HCT116 (cell line): ENCODE data around the gene PCDHA10. TPM values are rescaled to one million over a fixed set of nuclear protein-coding genes. Genes with fewer than 3 reads are reported as not detected.

Source experiments
- ATAC-seq: fragments of 200-7000 bp; cut with Tn5 transposase; 2 replicates; pipeline ENCODE4 v1.9.1; 2020; ENCODE audit warnings: mild to moderate bottlenecking, moderate library complexity
- BruUV-seq: library from RNA; stranded (reverse); fragments of 400-500 nt; replicated peaks from 2 replicates; lab custom pipeline; 2021; lab: Mats Ljungman, UMichigan
- CTCF ChIA-PET: fragments of 300-600 bp; sonication (Branson Sonifier 250); formaldehyde crosslinking; loops from one replicate; lab custom pipeline; 2021; ENCODE audit warnings: antibody characterized with exemption; lab: Charles Lee
- POLR2A ChIA-PET: fragments of 300-600, 350-600 bp; sonication (Branson Sonifier 250); formaldehyde crosslinking; loops from one replicate; lab custom pipeline; 2021; ENCODE audit warnings: antibody characterized with exemption; lab: Charles Lee
- RAD21 ChIA-PET, 2 experiments: fragments of 300-600 bp; sonication (Branson Sonifier 250); formaldehyde crosslinking; loops; one replicate each; lab custom pipeline; 2023; ENCODE audit warnings: low total read pairs in 2 of 2; ENCODE audit not compliant: uncharacterized antibody in 2 of 2, unreplicated experiment in 2 of 2, low non-redundant PET in 1 of 2; lab: Charles Lee
- DNase-seq: peaks from one replicate; pipeline ENCODE4 v3.0.0-alpha.2; 2010; ENCODE audit warnings: low read depth, low spot score
- H2AFZ ChIP-seq: fragments of 200-600 bp; shearing (Covaris generic), sonication (generic); 2 replicates; pipeline ENCODE4 v1.6.1; 2017; ENCODE audit warnings: low read depth, mixed run types, mixed read lengths, antibody characterized with exemption, low read length; ENCODE audit not compliant: poor library complexity, severe bottlenecking
- H3K27ac ChIP-seq: 2 replicates; pipeline ENCODE4 v1.5.1; 2012; ENCODE audit warnings: low read depth, low read length
- H3K27me3 ChIP-seq: fragments of 200-600 bp; sonication (generic); 2 replicates; pipeline ENCODE4 v1.6.1; 2016; ENCODE audit warnings: mixed run types, low read length, mixed read lengths; ENCODE audit not compliant: insufficient read depth
- H3K36me3 ChIP-seq, 2 experiments: fragments of 200-500 bp in 1 of 2; fragments of 200-600 bp in 1 of 2; sonication (Bioruptor generic) in 1 of 2; sonication (generic) in 1 of 2; 2 replicates each; pipeline versions ENCODE4 v1.5.1 to v1.6.1; 2014 to 2016; ENCODE audit warnings: low read length in 2 of 2, inconsistent platforms in 1 of 2, mixed read lengths in 1 of 2, mixed run types in 1 of 2; ENCODE audit not compliant: insufficient read depth in 2 of 2, control insufficient read depth in 1 of 2
- H3K4me1 ChIP-seq, 2 experiments: fragments of 200-600 bp in 1 of 2; sonication (generic) in 1 of 2; 2 replicates each; pipeline versions ENCODE4 v1.5.1 to v1.6.1; 2012 to 2017; ENCODE audit warnings: low read length in 2 of 2, inconsistent platforms in 1 of 2, mild to moderate bottlenecking in 1 of 2, mixed read lengths in 1 of 2, mixed run types in 1 of 2, moderate library complexity in 1 of 2; ENCODE audit not compliant: insufficient read depth in 2 of 2, control insufficient read depth in 1 of 2
- H3K4me2 ChIP-seq: fragments of 200-600 bp; sonication (generic); 2 replicates; pipeline ENCODE4 v1.6.1; 2017; ENCODE audit warnings: mixed run types, low read length, mixed read lengths
- H3K4me3 ChIP-seq, 2 experiments: fragments of 200-600 bp in 1 of 2; sonication (generic) in 1 of 2; replicated peaks in 1 of 2; 2 replicates each; pipeline ENCODE4 v1.5.1; 2011 to 2016; ENCODE audit warnings: low read length in 2 of 2, control low read depth in 1 of 2, low read depth in 1 of 2, mild to moderate bottlenecking in 1 of 2, mixed read lengths in 1 of 2, mixed run types in 1 of 2
- H3K79me2 ChIP-seq: fragments of 200-600 bp; sonication (generic); 2 replicates; pipeline ENCODE4 v1.6.1; 2017; ENCODE audit warnings: mild to moderate bottlenecking, mixed run types, low read length, moderate library complexity, mixed read lengths; ENCODE audit not compliant: insufficient read depth
- H3K9ac ChIP-seq: fragments of 200-600 bp; sonication (generic); 2 replicates; pipeline ENCODE4 v1.6.1; 2016; ENCODE audit warnings: low read length, mixed read lengths
- H3K9me2 ChIP-seq: fragments of 200-600 bp; sonication (generic), shearing (Covaris generic); 2 replicates; pipeline ENCODE4 v1.6.1; 2017; ENCODE audit warnings: mixed run types, mild to moderate bottlenecking, moderate library complexity; ENCODE audit not compliant: insufficient read depth
- H3K9me3 ChIP-seq, 2 experiments: fragments of 200-500 bp in 1 of 2; fragments of 200-600 bp in 1 of 2; sonication (Bioruptor generic) in 1 of 2; sonication (generic) in 1 of 2; 2 replicates each; pipeline ENCODE4 v1.6.1; 2014 to 2017; ENCODE audit warnings: low read length in 2 of 2, mixed read lengths in 2 of 2, inconsistent platforms in 1 of 2, low read depth in 1 of 2, mild to moderate bottlenecking in 1 of 2, mixed run types in 1 of 2, moderate library complexity in 1 of 2; ENCODE audit not compliant: control insufficient read depth in 1 of 2, insufficient read depth in 1 of 2
- H4K20me1 ChIP-seq: fragments of 200-600 bp; sonication (generic), shearing (Covaris generic); 2 replicates; pipeline ENCODE4 v1.6.1; 2017; ENCODE audit warnings: mixed run types, mild to moderate bottlenecking, moderate library complexity; ENCODE audit not compliant: insufficient read depth
- CTCF ChIP-seq, 3 experiments: fragments of 200-600 bp in 1 of 3; sonication (generic) in 1 of 3; IDR thresholded peaks in 2 of 3; conservative IDR thresholded peaks in 1 of 3; 2 replicates each; pipeline ENCODE4 v1.5.1; 2012 to 2017; ENCODE audit warnings: low read depth in 2 of 3, low read length in 2 of 3, antibody characterized with exemption in 1 of 3, borderline replicate concordance in 1 of 3, control low read depth in 1 of 3, mild to moderate bottlenecking in 1 of 3, mixed read lengths in 1 of 3, mixed run types in 1 of 3, moderate library complexity in 1 of 3; ENCODE audit not compliant: insufficient read depth in 1 of 3
- REST ChIP-seq: IDR thresholded peaks from 2 replicates; pipeline ENCODE4 v1.6.1; 2012; ENCODE audit warnings: low read depth
- intact Hi-C: fragments of 100-400 bp; cut with micrococcal nuclease; formaldehyde crosslinking; loops from 2 replicates; pipeline ENCODE4 v1.10.0; 2022
- total RNA-seq: library from RNA; stranded (reverse); gene quantifications from one replicate; pipeline ENCODE4 v1.2.1, GENCODE V29; 2021; ENCODE audit not compliant: unreplicated experiment

PCDHA10 gene
- total RNA-seq, 1 experiment from 2014 or later = 0.05 TPM

- no peak for TF ChIP-seq REST
- TF ChIP-seq CTCF (IDR thresholded peaks at IDR 0.05 in 2 of 3, conservative IDR thresholded peaks at IDR 0.05 in 1 of 3; ENCODE audit: borderline replicate concordance in 1 of 3, insufficient read depth in 1 of 3, low read depth in 2 of 3, low read length in 2 of 3) = peak in 2 of 3 experiments; percentile 28 to 34; a peak in 3 of 6 replicates
- H3K27me3 ChIP-seq = no peaks in the 10 kb centered on the region
- intact Hi-C loops = no loop called here
- H3K4me1 ChIP-seq = no peaks in the 10 kb centered on the region
- DNase-seq = peak; percentile 10
- H3K36me3 ChIP-seq = no peaks in the 10 kb centered on the region
- no peak overlapping the region for H3K4me3 ChIP-seq
- no peaks in the 10 kb centered on the region for H3K9me2 ChIP-seq
- BruUV-seq = no TSS peak
- CTCF ChIA-PET = interaction anchor here (1.0 to 3.0 kb wide), 2 partner anchors 10 to 171 kb away, joined by 3 to 21 read pairs; no protein-coding TSS in a partner anchor
- H3K9me3 ChIP-seq = no peaks in the 10 kb centered on the region
- no peak overlapping the region for H3K27ac ChIP-seq
- H3K4me2 ChIP-seq = no peak overlapping the region
- no peak overlapping the region for H2AFZ ChIP-seq
- ATAC-seq = no peak
- no peaks in the 10 kb centered on the region for H4K20me1 ChIP-seq
- H3K79me2 ChIP-seq = no peaks in the 10 kb centered on the region
- no peak overlapping the region for H3K9ac ChIP-seq
- RAD21 ChIA-PET = interaction anchor here in 1 of 2 experiments (1.4 kb wide), 1 partner anchor 171 kb away, joined by 4 read pairs; no protein-coding TSS in a partner anchor
- POLR2A ChIA-PET = interaction anchor here (1.2 kb wide), 1 partner anchor 171 kb away, joined by 4 read pairs; no protein-coding TSS in a partner anchor
Measured at GRCh38 chr5:140869555-140869886, 13.8 kb downstream of the PCDHA10 start.
